ENCODE measurements around the gene ALOX12.

Gene ALOX12

DNA sequence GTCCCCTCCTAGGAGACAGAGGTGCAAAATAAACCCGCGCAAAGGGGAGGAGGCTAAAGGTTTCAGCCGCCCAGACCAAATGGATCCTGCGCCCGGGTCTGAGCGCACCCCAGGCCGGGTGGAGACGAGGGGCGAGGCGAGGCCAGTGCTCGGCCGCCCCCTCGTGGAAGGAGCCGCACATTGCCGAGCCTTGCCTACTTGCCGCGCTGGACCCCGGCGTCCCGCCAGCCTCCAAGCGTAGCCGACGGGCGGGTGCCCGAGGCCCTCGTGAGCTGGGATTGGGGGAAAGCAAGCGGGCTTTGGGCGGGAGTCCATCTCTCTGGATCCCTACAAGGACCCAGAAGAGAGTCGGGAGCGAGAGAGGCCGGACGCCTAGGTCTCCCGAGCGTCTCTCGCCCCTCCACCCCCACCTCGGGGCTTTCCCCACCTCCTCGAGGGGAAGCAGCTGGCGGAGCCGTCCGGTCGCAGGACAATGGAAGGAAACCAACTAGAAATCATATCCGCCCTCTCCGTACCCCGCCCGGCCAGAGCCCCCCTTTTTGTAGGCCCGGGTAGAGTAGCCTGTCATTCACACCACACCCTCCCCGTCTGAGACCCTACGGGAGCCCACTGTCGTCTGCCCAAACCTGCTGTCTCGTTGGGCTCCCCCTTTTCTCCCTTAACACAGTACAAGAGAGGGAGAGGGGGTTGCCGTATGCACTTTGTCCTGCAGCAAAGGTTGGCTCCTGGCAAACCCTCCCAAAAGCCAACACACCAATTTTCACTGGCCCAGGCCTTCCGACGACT, 26.3 kb downstream of the ALOX12 start:
- DNase-seq: peak in 38 of 51 donors; percentile 21 to 81 (median 50)

DNA sequence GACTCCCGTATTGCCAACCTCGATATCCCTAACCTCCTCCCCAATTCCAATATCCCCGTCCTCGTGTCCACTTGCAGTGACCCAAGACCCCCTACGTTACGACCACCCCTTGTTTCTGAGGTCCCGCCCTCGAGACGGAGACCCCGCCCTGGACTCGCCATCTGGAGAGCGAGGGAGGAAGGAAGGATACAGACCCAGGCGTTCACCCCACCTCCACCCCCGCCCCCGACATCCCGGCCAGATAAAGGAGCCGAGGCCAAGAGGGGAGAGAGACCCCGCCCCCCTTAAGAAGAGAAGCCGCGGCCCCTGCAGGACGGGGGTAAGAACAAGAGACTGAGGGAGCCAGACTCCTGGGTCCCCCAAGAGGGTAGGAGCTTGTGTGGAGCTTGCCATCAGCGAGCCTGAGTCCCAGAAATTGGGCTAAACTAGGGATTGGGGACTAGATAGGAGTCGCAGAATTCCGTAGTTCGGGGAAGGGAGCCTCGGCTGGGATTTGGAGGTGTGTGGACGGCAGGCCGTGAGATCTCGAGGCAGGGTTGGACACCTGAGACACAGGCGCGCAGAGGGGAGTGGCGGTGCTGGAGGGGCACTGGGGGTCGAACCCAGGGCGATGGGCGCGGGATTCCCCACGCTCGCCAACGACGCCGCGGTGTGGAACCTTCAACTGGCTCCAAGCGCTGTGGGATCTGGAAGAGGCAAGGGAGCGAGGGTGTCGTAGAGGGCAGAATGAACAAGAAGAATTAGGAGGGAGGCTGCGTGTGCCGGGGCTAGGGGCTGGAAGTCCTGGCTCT, 27.1 kb downstream of the ALOX12 start, which contains the start of gene BCL6B:
Gene BCL6B (plus strand): TSS at position 270 of the 791 bp plus-strand sequence. CDS start 622 bp downstream, outside the sequence.
- DNase-seq: no peak

DNA sequence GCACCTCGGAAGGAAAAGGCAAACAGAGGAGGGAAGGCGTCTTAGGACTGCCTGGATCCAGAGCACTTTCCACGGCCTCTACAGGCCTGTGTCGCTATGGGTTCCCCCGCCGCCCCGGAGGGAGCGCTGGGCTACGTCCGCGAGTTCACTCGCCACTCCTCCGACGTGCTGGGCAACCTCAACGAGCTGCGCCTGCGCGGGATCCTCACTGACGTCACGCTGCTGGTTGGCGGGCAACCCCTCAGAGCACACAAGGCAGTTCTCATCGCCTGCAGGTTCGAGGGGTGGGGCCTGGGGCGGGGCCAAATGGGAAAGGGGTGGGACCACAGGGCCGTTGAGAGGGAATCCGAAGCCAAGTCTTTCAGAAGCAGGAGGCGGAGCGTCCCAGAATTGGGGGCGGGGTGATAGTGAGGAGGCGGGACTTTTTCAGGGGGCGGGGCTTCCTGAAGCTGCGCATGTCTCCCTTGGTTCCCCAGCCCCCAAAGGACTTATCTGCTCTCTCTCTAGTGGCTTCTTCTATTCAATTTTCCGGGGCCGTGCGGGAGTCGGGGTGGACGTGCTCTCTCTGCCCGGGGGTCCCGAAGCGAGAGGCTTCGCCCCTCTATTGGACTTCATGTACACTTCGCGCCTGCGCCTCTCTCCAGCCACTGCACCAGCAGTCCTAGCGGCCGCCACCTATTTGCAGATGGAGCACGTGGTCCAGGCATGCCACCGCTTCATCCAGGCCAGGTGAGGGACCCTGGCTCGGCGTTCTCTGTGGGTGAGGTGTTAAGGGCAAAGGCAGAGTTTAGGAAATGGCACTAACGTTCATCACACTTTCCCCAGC, 27.9 kb downstream of the ALOX12 start:
- peak in 43 of 51 donors; percentile 12 to 82 (median 60) for DNase-seq

DNA sequence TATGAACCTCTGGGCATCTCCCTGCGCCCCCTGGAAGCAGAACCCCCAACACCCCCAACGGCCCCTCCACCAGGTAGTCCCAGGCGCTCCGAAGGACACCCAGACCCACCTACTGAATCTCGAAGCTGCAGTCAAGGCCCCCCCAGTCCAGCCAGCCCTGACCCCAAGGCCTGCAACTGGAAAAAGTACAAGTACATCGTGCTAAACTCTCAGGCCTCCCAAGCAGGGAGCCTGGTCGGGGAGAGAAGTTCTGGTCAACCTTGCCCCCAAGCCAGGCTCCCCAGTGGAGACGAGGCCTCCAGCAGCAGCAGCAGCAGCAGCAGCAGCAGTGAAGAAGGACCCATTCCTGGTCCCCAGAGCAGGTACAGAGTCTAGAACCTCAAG, 28.5 kb downstream of the ALOX12 start:
- no peak for DNase-seq

DNA sequence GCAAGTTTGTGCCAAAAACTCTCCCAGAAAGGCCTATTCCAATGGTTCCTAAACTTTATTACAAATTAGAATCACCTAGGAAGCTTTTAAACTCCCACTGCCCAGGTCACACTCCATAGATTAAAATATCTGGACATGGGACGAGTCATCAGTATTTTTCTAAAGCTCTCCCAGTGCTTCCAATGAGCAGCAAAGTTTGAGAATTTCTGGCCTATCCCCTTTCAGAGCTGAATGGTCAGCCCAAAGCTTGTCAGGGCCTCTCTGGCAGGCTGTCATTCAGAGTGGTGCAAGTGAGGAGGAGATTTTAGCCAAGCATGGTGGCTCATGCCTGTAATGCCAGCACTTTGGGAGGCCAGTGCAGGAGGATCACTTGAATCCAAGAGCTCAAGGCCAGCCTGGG, 29.4 kb downstream of the ALOX12 start:
- no peak for DNase-seq

DNA sequence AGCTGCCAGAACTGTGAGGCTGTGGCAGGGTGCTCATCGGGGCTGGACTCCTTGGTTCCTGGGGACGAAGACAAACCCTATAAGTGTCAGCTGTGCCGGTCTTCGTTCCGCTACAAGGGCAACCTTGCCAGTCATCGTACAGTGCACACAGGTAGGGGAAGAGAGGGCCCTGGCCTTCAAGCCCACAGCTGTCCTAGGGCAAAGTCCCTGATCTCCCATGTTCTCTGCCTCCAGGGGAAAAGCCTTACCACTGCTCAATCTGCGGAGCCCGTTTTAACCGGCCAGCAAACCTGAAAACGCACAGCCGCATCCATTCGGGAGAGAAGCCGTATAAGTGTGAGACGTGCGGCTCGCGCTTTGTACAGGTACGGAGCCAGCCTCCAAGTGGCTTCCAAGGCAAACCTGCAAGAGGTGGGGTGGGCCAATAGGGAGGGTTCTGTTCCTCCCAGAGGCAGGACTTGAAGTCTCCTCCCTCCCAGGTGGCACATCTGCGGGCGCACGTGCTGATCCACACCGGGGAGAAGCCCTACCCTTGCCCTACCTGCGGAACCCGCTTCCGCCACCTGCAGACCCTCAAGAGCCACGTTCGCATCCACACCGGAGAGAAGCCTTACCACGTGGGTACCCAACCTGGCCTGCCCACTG, 30.7 kb downstream of the ALOX12 start:
- no peak for DNase-seq

DNA sequence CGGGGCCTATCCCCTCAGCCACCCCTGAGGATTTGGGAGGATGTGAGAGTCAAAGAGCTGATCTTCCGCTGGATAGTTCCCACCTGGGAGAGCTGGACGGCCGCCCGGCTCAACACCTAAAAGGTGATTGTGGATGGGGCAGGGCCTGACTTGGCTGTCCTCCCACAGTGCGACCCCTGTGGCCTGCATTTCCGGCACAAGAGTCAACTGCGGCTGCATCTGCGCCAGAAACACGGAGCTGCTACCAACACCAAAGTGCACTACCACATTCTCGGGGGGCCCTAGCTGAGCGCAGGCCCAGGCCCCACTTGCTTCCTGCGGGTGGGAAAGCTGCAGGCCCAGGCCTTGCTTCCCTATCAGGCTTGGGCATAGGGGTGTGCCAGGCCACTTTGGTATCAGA, 31.5 kb downstream of the ALOX12 start:
- DNase-seq: no peak

DNA sequence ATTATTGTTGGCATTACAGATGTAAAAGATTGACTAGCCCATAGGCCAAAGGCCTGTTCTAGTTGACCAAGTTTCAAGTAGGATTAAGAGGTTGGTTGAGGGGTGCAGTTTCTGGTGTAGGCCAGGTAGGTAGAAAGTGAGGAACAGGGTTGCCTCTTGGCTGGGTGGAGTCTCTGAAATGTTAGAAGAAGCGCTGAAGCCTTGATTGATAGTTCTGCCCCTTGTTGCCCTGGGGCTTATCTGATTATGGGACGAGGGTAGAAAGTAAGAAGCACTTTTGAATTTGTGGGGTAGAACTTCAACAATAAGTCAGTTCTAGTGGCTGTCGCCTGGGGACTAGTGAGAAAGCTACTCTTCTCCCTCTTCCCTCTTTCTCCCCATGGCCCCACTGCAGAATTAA, 33.2 kb downstream of the ALOX12 start:
- no peak for DNase-seq

DNA sequence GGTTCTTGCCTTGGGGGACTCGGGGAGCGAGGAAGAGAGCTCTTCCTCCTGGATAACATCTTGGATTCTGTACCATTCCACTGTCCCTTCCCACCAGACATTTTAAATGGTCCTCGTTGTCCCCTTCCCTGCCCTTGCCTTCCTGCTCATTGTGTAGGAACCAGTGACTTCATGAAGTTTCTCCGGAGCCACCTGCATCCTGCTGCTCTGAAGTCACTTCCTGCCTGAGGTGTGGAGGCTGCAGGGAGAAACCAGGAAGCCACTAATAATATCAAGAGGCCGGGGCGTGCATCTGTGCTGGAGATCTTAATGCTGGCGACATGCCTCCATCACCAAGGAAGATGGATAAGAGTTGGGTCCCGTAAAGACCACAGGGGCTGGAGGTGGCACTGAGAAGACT, 33.8 kb downstream of the ALOX12 start:
- DNase-seq: no peak

DNA sequence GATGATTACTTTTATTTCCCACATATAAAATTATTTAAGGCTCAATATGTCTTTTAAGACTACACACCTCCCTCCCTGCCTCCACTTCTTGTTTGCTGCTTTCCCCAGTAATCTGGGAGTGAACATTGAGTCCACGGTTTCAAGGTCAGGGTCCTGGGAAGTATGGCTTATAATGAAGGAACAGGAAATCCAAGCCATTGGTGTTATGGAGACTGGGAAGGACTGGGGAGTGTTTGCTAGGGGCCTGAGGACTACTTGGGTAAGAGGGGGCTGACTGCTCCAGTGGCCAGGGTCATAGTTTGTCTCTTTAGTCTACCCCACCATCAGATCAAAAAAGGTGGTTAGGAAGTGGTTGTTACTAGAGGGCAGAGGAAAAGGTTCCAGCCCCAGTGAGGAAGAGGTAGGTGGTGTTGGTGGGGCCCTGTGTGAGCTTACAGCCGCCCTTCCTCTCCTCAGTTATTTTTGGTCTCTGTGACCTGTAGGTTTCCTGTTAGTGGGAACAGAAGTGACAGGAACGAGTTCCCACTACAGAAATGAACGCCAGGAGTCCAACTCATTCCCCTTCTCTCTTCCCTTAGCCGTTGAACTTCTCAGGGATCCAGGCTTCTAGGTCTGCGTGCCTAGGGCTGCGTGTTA, 39.2 kb downstream of the ALOX12 start:
- DNase-seq: no peak

DNA sequence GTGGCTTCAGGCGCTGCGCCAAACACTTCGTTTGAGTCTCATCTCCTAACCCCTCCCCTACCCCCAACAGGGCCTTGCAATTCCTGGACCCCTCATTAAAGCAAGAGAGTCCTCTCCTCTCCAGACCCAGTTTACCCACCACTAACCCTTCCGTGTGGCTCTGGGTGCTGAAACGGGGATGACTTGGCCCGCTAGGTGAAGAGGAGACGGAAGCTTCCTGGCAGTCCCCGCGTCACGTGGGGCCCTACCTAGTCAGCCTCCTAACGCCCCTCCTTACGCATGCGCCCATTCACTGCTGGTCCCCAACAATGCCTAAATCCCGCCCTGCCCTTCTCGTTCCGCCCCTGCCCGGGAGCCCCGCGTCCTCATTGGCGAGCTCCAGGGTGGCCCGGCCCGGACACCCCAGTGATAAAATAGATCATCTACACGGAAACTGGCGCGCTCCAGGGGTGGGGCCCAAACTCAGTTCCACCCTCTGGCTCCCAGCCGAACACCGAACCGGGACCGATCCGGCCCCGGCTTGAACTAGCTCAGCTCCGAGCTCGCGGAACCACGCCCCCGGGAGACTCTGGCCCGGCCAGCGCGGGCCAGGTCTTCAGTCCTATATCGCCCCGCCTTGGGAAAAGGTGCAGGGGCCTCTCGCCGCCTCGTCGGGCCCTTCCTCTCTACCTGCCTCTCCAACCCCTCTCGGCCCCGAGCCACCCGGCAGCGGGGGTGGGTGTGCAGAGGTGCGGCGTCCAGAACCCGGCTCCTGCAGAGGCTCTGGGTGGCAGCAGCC, 39.9 kb downstream of the ALOX12 start, which contains the start of gene SLC16A13:
Gene SLC16A13 (plus strand): TSS at position 425 of the 778 bp plus-strand sequence. CDS start 368 bp downstream, outside the sequence.
- peak in 50 of 51 donors; percentile 33 to 97 (median 88) for DNase-seq

DNA sequence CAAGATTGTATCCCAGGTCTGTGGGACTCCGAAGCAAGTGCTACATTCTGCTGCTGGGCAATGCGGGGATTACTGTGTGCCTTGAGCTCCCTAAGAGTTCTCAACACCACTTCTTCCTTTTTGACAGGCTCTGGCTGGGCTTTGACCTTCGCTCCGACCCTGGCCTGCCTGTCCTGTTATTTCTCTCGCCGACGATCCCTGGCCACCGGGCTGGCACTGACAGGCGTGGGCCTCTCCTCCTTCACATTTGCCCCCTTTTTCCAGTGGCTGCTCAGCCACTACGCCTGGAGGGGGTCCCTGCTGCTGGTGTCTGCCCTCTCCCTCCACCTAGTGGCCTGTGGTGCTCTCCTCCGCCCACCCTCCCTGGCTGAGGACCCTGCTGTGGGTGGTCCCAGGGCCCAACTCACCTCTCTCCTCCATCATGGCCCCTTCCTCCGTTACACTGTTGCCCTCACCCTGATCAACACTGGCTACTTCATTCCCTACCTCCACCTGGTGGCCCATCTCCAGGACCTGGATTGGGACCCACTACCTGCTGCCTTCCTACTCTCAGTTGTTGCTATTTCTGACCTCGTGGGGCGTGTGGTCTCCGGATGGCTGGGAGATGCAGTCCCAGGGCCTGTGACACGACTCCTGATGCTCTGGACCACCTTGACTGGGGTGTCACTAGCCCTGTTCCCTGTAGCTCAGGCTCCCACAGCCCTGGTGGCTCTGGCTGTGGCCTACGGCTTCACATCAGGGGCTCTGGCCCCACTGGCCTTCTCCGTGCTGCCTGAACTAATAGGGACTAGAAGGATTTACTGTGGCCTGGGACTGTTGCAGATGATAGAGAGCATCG, 42.4 kb downstream of the ALOX12 start:
- no peak for DNase-seq

DNA sequence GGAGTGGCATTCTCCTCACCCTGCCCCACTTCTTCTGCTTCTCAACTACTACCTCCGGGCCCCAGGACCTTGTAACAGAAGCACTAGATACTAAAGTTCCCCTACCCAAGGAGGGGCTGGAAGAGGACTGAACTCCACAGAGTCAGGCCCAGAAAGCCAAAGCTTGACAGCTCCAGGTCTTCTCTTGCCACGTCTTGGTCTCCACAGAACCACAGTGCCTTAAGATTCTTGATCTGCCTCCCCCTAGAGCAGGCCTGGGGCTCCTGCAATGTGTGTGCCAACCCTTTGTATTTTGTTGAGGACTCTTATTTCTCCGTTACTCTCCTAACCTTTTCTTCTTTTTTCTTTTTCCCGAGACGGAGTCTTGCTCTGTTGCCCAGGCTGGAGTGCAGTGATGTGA, 44.0 kb downstream of the ALOX12 start:
- DNase-seq: no peak

DNA sequence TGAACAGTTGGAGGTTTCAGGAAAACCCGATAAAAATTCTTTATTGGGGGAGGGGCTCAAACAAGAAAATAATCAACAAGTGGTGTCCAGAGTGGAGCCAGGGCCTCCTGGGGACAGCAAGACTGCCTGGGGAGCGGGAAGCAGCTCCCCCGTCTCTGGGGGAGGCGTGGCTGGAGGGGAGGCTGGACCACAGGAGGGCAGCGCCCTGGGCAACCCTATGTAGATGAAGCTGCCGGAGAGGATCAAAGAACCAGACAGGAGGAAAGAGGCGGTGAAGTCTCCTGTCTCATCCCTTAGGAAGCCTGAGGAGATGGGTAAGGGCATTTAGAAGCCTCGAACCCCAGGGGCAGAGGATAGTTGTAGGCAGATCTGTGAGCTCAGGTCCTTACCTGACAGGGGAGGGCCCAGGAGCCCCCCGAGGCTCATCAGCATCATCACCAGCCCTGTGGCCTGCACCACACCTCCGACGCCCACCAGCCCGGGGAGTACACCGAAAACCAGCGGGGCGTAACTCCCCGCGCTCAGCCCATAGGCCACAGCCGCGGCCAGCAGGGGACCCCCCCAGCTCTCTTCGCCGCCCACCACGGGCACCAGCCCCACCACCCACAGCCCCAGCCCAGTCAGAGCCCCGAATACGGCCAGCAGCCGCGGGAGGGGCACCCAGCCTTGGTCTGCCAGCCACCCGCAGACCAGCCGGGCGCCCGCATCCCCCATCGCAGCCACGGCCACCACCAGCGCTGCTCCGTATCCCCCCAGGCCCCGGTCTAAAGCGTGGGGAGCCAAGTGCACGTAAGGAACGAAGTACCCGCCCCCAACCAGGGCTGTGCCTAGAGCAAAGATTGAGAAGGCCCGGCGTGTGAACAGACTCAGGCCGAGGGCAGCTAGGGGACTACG, 46.0 kb downstream of the ALOX12 start:
- peak in 2 of 51 donors; percentile 5 to 21 for DNase-seq

DNA sequence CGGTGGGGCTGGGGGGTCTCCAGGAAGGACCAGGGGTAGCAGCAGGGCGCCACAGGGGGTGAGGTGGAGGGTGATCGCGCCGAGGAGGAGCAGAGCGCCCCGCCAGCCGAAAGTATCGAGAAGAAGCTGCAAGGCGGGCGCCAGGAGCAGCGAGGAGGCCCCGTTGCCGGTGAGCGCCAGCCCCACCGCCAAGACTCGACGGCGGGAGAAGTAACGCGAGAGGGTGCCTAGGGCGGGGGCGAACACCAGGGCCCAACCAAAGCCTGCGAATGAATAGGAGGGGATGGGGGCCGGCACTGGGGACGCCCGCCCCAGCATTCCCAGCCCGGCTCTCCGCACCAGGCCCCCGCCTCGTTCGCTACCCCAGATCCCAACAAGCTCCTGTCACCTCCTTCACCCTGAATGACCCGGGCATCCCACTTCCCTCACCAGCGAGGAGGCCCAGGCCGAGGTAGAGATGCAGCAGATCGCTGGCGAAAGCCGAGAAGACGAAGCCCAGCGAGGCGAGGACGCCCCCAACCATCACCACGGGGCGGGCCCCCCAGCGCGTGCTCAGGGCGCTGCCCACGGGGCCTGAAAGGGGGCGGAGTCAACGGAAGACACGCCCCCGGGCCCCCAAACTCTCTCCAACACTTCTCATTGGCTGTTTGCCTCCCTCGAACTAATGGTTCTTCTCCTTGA, 46.8 kb downstream of the ALOX12 start:
- DNase-seq: peak in 2 of 51 donors; percentile 15 to 18

DNA sequence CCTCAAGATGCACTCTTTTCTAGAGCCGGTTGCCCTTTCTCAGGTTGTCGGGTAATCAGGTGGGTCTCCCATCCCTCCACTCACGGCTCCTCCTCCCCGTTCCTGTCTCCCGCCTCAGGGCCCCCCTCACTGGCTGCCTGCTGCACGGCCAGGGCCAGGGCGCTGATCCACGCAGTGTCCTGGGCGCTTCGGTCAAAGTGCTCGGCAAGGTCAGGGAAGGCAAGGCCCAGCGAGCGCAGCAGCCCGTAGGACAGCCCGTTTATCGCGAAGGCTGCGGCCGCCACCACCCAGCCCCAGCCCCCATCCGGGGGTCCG, 47.3 kb downstream of the ALOX12 start:
- DNase-seq: peak in 2 of 51 donors; percentile 11 to 28

DNA sequence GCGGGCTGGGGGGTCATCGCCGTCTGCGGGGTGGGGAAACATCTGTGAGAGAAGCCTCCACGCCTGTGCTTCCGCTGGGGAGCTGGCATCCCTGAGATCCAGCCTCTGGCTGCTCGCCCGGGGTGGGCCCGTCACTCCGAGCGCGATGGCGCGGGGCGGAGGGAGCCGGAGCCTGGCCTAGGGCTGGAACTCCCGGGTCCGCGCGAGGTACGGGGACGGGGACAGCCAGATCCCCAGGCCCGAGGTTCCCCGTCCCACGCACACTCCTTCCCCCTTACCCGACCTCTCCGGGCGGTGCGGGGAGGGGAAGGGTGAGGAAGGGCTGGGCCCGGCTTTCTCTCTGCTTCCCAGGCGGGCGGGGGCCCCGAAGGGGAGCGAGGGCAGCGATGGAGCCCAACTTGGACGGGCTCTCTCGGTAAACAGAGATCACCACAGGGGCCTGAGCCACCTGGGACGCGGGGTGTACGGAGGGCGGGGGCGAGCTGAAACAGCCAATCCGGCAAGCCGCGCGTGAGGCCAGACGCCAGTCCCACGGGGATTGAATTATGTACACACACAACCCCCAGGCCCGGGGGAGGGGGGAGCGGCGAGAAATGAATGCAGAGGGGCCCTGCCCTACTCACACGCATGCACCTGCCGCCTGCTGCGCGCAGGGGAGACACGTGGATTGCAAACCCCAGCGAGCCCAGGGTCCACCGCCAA, 47.8 kb downstream of the ALOX12 start, which contains the start of gene SLC16A11:
Gene SLC16A11 (minus strand): TSS at position 596 of the 702 bp plus-strand sequence. CDS start 579 bp downstream, at position 17.
- DNase-seq: peak in 8 of 51 donors; percentile 17 to 47 (median 32)

All from hypothalamus (tissue), 51 donors.